Retinal pigment epithelial cell (primary cell): ENCODE results near the gene ESRRA.

Source experiments
- DNase-seq: peaks from one replicate; pipeline ENCODE4 v3.0.0-alpha.2; 2010; ENCODE audit warnings: low read depth
- H3K4me3 ChIP-seq: 2 replicates; pipeline ENCODE4 v1.5.1; 2011; ENCODE audit warnings: mild to moderate bottlenecking, low read length, control low read depth, moderate library complexity
- TF ChIP-seq, protein P1 (sequence below): conservative IDR thresholded peaks from 2 replicates; pipeline ENCODE4 v1.5.1; 2011; ENCODE audit warnings: low read depth, low read length, control low read depth, inconsistent platforms

ESRRA gene

DNA sequence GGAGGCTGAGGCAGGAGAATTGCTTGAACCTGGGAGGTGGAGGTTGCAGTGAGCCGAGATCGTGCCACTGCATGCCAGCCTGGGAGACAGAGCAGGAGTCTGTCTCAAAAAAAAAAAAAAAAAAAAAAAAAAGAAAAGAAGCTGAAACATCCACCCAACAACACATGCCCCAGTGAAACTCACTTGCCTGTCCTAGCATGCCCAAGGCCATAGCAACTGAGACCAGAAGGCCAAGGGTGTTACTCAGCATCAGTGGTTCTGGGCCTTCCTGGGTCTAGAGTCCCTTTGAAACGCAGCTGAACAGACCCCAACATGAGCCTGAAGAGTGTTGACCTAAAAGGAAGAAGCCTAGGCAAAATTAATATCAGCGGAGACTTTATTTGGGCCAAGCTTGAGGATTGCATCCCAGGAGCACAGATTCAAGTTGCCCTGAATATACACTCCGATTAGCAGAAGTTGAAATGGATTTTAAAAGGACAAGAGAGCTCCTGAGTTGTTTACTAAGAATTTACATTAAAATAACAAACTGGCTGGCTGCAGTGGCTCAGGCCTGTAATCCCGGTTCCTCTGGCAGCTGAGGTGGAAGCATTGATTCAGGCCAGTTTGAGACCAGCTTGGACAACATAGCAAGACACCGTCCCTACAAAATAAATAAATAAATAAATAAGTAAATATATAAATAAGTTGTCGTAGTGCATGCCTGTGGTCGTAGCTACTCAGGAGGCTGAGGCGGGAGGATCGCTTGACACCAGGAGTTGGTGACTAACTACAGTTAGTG is 19.6 kb downstream of the ESRRA start:
- no peak overlapping the region for H3K4me3 ChIP-seq
- DNase-seq = no peak
- TF ChIP-seq, protein P1, sequence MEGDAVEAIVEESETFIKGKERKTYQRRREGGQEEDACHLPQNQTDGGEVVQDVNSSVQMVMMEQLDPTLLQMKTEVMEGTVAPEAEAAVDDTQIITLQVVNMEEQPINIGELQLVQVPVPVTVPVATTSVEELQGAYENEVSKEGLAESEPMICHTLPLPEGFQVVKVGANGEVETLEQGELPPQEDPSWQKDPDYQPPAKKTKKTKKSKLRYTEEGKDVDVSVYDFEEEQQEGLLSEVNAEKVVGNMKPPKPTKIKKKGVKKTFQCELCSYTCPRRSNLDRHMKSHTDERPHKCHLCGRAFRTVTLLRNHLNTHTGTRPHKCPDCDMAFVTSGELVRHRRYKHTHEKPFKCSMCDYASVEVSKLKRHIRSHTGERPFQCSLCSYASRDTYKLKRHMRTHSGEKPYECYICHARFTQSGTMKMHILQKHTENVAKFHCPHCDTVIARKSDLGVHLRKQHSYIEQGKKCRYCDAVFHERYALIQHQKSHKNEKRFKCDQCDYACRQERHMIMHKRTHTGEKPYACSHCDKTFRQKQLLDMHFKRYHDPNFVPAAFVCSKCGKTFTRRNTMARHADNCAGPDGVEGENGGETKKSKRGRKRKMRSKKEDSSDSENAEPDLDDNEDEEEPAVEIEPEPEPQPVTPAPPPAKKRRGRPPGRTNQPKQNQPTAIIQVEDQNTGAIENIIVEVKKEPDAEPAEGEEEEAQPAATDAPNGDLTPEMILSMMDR = no peak

- no peak overlapping the region for H3K4me3 ChIP-seq
- TF ChIP-seq, protein P1 = no peak
- no peak for DNase-seq
These were observed 22.1 kb downstream of the ESRRA start for GRCh38 chr11:64327375-64327774.

DNA sequence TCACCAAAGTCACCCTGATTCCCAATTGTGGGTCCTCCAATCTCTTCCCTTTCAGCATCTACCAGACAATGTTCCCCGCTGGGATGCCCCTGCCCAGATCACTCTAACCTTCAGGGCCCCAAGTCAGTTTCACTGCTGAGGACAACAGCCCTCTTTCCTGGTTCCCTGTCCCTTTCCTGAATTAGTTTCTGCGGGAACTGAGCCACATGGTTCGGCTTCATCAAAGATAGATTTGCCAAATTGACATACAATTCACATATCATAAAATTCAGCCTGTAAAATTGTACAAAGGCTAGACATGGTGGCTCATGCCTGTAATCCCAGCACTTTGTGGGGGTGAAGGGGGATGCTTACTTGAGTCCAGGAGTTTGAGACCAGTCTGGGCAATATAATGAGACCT is 22.7 kb downstream of the ESRRA start:
- DNase-seq = no peak
- TF ChIP-seq, protein P1 = no peak
- no peak overlapping the region for H3K4me3 ChIP-seq

DNA sequence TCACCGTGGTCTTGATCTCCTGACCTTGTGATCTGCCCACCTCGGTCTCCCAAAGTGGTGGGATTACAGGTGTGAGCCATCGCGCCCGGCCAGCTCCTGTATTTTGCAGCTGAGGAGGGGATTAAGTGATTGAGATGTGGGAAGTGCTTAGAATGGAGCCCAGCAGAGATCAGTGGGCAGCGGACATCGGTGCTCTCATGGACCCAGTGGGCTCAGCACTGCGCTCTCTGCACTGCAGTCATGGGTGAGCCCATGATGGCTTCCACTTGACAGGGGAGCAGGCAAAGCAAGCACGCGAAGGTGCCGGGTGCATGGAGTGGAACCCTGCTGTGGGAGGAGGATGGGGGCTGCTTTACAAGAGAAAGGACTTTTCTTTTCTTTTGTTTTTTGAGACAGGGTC is 25.6 kb downstream of the ESRRA start:
- no peak for DNase-seq
- no peak overlapping the region for H3K4me3 ChIP-seq
- TF ChIP-seq, protein P1 = no peak

DNA sequence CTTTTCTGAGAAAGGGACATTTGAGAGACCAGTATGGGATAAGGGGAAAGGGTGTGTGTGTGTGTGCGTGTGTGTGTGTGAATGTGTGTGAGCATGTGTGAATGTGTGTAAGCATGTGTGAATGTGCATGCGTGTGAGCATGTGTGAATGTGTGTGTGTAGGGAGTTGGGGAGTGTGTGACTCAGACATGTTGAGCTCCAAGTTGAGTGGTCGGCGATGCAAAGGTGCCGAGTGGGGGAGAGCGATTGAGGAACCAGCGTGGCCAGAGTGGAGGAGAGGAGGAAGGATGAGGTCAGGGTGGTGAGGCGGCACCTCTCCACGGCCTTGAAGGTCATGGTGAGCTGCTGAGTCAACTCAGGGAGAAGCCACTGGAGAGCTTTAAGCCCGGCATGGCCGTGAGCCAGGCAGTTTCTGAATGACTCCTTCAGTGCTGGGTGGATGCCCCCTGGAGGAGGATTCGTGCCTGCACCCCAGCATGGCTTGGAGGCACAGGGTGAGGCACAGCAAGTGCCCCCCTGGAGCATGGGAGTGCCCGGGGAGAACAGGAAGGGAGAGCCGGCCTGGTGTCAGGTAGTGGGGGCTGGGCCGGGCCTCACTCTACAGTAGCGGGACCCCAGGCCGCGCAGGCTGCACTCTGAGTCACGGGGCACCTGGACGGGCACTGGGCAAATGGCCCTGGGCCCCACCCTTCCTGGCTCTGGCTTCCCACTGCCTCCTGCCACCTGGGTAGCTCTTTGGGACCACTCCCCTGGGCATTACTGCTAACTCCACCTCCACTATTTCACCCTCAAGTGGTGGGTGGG is 26.4 kb downstream of the ESRRA start:
- TF ChIP-seq, protein P1 = peak; percentile 87
- no peak overlapping the region for H3K4me3 ChIP-seq
- DNase-seq = peak; percentile 71

GRCh38 chr11:64333556-64333955 is 28.2 kb downstream of the ESRRA start:
- H3K4me3 ChIP-seq = no peak overlapping the region
- no peak for DNase-seq
- TF ChIP-seq, protein P1 = no peak
